Lung microvascular endothelial cell (primary cell): ENCODE data around the gene RPS18. TPM values are rescaled to one million over a fixed set of nuclear protein-coding genes. Genes with fewer than 3 reads are reported as not detected.
"Not testable (repeated sequence)": the region's sequence is repeated elsewhere in the genome, so short reads cannot be mapped to it uniquely, and the experiment has no call there.

Source experiments
- DNase-seq, 2 donors: peaks; one replicate each; pipeline versions ENCODE4 v3.0.0 to v3.0.0-alpha.2; 2010; ENCODE audit warnings: low read depth in 2 of 2
- total RNA-seq: library from RNA; depleted of rRNA; stranded (reverse); fragments of >200 nt; gene quantifications from 2 replicates; pipeline ENCODE4 v1.2.1, GENCODE V29; 2014

RPS18 gene
- total RNA-seq, 1 donor from 2014 or later: 4,512 TPM

DNA sequence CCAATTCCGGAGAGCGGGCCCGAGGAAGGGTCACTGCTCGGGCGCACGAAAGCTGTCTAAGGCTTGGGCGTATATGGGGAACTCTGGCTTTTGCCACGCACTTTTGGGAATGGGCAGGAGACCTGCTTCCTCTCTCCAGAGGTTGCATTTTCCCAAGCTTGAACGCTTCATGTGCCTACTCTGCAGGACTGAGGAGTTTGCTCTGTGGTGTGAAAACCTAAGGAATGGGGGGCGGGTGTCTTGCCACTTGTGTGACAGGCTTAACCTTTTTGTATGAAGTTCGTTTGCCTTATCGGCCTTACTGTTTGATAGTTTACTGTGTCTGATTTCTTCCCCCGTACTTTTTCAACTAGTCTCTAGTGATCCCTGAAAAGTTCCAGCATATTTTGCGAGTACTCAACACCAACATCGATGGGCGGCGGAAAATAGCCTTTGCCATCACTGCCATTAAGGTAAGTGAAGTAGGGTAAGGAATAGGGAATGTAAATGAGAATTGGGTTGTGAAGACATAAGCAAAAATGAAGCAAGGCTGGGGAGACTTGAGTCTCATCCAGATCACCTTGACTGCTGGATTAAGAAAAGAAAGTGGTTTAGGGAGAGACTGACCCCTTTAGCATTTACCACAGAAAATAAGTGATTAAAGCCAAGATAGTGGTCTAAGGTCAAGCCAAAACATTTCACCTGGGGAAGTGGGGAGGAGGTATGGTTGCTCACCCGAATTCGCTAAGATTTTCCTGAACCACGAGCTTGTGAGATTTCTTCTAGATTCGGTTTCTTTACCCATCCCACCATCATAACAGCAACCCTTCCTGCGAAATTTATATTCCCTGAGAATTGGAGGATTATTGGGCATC lies 627 bp downstream of the RPS18 start:
- no peak for DNase-seq

GRCh38 chr6:33273129-33273923 lies 1.5 kb downstream of the RPS18 start:
- DNase-seq: no peak

DNA sequence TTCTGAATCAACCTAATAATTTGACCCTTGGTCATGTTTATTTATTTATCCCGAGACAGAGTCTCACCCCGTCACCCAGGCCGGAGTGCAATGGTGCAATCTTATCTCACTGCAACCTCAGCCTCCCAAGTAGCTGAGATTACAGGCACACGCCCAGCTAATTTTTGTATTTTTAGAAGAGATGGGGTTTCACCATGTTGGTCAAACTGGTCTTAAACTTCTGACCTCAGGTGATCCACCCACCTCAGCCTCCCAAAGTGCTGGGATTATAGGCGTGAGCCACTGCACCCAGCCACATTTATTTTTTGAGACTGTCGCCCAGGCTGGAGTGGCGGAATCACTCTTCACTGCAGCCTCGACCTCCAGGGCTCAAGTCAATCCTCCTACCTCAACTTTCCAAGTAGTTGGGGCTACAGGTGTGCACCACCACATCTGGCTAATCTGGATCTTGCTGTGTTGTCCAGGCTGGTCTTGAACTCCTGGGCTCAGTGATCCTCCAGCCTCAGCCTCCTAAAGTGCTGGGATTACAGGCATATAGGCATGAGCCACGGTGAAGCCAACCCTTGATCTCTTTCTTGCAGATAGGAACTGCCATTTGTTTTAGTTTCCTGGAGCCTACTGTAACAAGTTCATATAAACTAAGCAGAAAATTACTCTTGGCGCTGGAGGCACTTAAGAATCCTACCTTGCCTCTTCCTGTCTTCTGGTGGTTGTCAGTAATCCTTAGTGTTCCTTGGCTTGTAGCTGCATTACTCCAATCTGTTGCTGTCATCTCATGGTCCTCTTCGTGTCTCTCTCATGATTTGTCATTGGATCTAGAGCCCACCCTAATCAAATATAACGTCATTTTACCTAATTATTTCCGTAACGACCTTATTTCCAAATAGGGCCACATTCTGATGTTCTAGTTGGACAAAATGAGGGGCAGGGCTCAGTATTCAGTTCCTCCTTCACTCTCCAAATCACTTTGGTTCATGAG lies 2.3 kb downstream of the RPS18 start:
- DNase-seq: no peak

DNA sequence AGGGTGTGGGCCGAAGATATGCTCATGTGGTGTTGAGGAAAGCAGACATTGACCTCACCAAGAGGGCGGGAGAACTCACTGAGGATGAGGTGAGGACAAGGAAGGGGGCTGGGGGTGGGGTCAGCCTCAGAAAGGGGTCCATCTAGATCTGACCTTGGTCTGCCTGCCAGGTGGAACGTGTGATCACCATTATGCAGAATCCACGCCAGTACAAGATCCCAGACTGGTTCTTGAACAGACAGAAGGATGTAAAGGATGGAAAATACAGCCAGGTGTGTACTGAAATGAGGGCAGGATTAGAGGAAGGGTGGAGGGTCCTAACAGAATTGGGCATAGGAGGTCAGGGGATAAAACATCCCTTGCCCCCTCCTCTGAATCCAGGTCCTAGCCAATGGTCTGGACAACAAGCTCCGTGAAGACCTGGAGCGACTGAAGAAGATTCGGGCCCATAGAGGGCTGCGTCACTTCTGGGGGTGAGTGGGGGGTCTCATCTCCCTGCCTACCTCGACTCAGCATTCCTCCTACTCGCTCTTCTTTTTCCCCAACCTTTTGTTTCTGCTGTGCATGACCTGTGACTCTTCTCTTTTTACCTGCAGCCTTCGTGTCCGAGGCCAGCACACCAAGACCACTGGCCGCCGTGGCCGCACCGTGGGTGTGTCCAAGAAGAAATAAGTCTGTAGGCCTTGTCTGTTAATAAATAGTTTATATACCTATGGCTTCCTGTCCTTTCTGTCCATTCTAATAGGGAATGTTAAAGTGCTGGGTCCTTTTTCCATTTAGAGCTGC lies 4.1 kb downstream of the RPS18 start:
- DNase-seq: not testable (repeated sequence)

DNA sequence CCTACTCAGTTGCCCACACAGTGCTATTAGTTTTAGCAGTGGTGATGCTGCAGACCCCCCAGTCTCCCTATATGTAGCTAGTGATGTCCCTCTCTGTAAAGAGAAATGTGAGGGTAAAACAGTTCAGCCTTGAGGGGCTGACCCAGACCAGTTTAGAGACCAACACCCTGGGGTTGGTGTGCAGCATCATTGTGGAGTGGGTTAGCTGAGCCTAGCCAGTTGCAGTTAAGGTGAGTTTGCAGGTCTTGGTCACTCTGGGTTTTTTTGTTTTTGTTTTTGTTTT lies 4.6 kb downstream of the RPS18 start:
- DNase-seq: no peak

DNA sequence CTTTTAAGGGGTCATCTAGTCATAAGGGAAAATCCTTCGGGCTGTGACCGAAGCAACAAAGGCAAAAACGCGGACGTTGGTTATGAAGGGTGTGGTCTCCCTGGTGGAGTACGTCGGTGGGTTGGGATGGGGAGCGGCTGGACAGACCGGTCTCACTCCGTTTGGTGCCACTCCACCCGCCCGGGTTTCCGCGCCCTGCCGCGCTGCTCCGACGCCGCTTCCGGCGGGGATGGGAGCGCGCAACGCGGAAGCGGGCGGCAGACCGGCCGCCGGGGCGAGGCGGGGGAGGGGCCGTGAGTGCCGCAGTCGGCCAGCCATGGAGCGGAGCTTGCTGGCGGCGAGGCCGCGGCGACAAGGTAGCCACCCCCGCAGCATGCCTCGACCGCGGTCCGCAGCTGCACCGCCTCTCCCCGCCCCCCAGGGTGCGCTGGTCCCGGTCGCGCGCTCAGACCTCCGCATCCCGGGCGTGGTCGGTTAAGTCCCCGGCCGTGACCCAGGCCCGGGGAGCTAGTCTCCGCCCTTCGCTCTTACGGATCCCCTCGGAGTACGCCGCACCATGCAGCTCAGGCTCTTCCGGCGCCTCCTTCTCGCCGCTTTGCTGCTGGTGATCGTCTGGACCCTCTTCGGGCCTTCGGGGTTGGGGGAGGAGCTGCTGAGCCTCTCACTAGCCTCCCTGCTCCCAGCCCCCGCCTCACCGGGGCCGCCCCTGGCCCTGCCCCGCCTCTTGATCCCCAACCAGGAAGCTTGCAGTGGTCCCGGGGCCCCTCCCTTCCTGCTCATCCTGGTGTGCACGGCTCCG lies 5.2 kb downstream of the RPS18 start, which contains the start of gene B3GALT4:
Gene B3GALT4, plus strand, starts transcription at position 260 of the 799 bp plus-strand sequence. Its CDS starts 297 bp downstream, at position 557.
- DNase-seq: peak; percentile 68 to 75

DNA sequence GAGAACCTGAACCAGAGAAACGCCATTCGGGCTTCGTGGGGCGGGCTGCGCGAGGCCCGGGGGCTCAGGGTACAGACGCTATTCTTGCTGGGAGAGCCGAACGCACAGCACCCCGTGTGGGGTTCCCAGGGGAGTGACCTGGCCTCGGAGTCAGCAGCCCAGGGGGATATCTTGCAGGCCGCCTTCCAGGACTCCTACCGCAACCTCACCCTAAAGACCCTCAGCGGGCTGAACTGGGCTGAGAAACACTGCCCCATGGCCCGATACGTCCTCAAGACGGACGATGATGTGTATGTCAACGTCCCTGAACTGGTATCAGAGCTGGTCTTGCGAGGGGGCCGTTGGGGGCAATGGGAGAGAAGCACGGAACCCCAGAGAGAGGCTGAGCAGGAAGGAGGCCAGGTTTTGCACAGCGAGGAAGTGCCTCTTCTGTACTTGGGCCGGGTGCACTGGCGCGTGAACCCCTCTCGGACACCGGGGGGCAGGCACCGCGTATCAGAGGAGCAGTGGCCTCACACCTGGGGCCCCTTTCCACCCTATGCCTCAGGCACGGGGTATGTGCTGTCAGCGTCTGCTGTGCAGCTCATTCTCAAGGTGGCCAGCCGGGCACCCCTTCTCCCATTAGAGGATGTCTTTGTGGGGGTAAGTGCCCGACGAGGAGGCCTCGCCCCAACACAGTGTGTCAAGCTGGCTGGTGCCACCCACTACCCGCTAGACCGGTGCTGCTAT lies 6.0 kb downstream of the RPS18 start:
- DNase-seq: peak in 1 of 2 donors; percentile 25

- no peak for DNase-seq
Measured at GRCh38 chr6:33278392-33278741, 6.5 kb downstream of the RPS18 start.

DNA sequence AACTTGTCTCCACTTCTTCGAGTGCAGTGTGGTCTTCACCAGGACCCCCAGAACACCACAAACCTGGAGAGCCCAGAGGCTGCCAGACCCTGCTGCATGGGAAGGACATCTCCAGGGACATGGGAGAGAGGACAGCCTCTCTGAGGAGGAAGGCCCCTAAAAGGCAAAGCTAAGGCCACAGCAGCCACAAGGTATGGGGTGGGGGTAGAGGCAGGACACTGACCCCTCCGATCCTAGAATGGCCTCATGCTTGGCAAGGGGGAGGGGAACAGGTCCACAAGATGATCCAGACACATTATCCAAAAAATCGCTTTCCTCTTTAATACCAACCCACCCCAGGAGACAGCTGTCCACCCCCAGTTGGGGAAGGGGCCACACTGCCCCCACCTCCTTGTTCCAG lies 6.9 kb downstream of the RPS18 start:
- DNase-seq: no peak

GRCh38 chr6:33279257-33279695 lies 7.4 kb downstream of the RPS18 start:
- no peak for DNase-seq

GRCh38 chr6:33279971-33280511 lies 8.2 kb downstream of the RPS18 start:
- DNase-seq: peak; percentile 76

DNA sequence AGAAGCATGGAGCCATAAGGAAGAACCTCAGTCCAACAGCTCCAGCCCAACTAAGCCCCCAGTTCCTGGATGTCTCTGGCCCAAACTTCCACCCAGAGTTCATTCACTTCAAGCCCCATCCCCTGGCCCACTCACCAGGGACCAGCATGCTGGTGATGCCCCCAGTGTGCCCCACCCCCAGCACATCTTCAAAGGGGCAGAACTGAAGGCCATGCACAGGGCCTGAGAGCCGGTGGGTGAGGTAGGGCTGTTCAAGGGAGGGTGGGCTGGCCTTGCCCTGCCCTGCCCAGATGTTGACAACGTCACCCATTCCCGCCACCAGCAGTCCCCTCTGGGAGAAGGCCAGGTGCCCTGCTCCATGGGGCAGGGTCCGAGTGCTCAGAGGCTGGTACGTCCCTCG lies 8.7 kb downstream of the RPS18 start:
- DNase-seq: no peak

DNA sequence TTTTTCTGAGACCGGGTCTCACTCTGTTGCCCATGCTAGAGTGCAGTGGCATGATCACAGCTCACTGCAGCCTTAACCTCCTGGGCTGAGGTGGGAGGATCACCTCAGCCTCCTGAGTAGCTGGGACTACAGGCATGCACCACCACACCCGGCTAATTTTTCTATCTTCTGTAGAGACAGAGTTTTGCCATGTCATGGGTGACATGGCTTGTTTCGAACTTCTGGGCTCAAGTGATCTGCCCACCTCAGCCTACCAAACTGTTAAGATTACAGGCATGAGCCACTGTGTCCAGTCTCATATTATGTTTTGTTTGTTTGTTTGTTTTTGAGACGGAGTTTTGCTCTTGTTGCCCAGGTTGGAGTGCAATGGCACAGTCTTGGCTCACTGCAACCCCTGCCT lies 13.3 kb downstream of the RPS18 start:
- not testable (repeated sequence) for DNase-seq

- no peak for DNase-seq
Measured at GRCh38 chr6:33286946-33287914, 15.4 kb downstream of the RPS18 start.

GRCh38 chr6:33288141-33288920 lies 16.5 kb downstream of the RPS18 start:
- DNase-seq: no peak

- peak; percentile 88 to 91 for DNase-seq
Measured at GRCh38 chr6:33288921-33289783, 17.3 kb downstream of the RPS18 start, which contains the start of the genes PFDN6 and WDR46. Gene PFDN6, plus strand, starts transcription at chr6:33289601. Its CDS starts 256 bp downstream, at chr6:33289857. Gene WDR46, minus strand, starts transcription at chr6:33289239. Its CDS starts 69 bp downstream, at chr6:33289170.
